Measurements from ENCODE around the gene KLHL3.

Gene KLHL3

GRCh38 chr5:137621861-137622823, 113.7 kb downstream of the KLHL3 start:
- Histone ChIP-seq H3K9me3 (ENCODE audit: control insufficient read depth, low read length) (no peaks in the 10 kb centered on the region), H3K27me3 (ENCODE audit: control insufficient read depth, insufficient read depth, low read length) (no peaks in the 10 kb centered on the region), H3K9ac (ENCODE audit: low read length) (no peak overlapping the region), H3K36me3 (ENCODE audit: control insufficient read depth, insufficient read depth, low read length) (no peaks in the 10 kb centered on the region), H3K4me3 (ENCODE audit: low read length) (no peak overlapping the region), H3K4me1 (ENCODE audit: control insufficient read depth, insufficient read depth, low read length) (no peaks in the 10 kb centered on the region)

GRCh38 chr5:137621306-137621705, 114.6 kb downstream of the KLHL3 start:
- no peak overlapping the region for H3K9ac ChIP-seq (ENCODE audit: low read length)

GRCh38 chr5:137619191-137619870, 116.6 kb downstream of the KLHL3 start:
- Histone ChIP-seq H3K4me1 (ENCODE audit: control insufficient read depth, insufficient read depth, low read length) (no peaks in the 10 kb centered on the region), H3K9ac (ENCODE audit: low read length) (no peak overlapping the region), H3K9me3 (ENCODE audit: control insufficient read depth, low read length) (no peaks in the 10 kb centered on the region), H3K4me3 (ENCODE audit: low read length) (no peak overlapping the region), H3K36me3 (ENCODE audit: control insufficient read depth, insufficient read depth, low read length) (no peaks in the 10 kb centered on the region), H3K27me3 (ENCODE audit: control insufficient read depth, insufficient read depth, low read length) (no peaks in the 10 kb centered on the region)

More at GRCh38 chr5:137621306-137621705, 114.6 kb downstream of the KLHL3 start:
- H3K4me3 ChIP-seq (ENCODE audit: low read length) = no peak overlapping the region
- no peaks in the 10 kb centered on the region for H3K4me1 ChIP-seq (ENCODE audit: control insufficient read depth, insufficient read depth, low read length)
- H3K36me3 ChIP-seq (ENCODE audit: control insufficient read depth, insufficient read depth, low read length) = no peaks in the 10 kb centered on the region
- H3K27me3 ChIP-seq (ENCODE audit: control insufficient read depth, insufficient read depth, low read length) = no peaks in the 10 kb centered on the region
- no peaks in the 10 kb centered on the region for H3K9me3 ChIP-seq (ENCODE audit: control insufficient read depth, low read length)

GRCh38 chr5:137618476-137618875, 117.4 kb downstream of the KLHL3 start:
- H3K4me3 ChIP-seq (ENCODE audit: low read length) = no peak overlapping the region
- no peaks in the 10 kb centered on the region for H3K36me3 ChIP-seq (ENCODE audit: control insufficient read depth, insufficient read depth, low read length)
- no peaks in the 10 kb centered on the region for H3K27me3 ChIP-seq (ENCODE audit: control insufficient read depth, insufficient read depth, low read length)
- no peak overlapping the region for H3K9ac ChIP-seq (ENCODE audit: low read length)
- H3K4me1 ChIP-seq (ENCODE audit: control insufficient read depth, insufficient read depth, low read length) = no peaks in the 10 kb centered on the region
- no peaks in the 10 kb centered on the region for H3K9me3 ChIP-seq (ENCODE audit: control insufficient read depth, low read length)

GRCh38 chr5:137617528-137618205, 118.2 kb downstream of the KLHL3 start:
- no peaks in the 10 kb centered on the region for H3K36me3 ChIP-seq (ENCODE audit: control insufficient read depth, insufficient read depth, low read length)
- H3K9me3 ChIP-seq (ENCODE audit: control insufficient read depth, low read length) = no peaks in the 10 kb centered on the region
- H3K9ac ChIP-seq (ENCODE audit: low read length) = no peak overlapping the region
- H3K4me1 ChIP-seq (ENCODE audit: control insufficient read depth, insufficient read depth, low read length) = no peaks in the 10 kb centered on the region
- H3K27me3 ChIP-seq (ENCODE audit: control insufficient read depth, insufficient read depth, low read length) = no peaks in the 10 kb centered on the region
- no peak overlapping the region for H3K4me3 ChIP-seq (ENCODE audit: low read length)

GRCh38 chr5:137616046-137616445, 119.8 kb downstream of the KLHL3 start:
- Histone ChIP-seq H3K27me3 (ENCODE audit: control insufficient read depth, insufficient read depth, low read length) (no peaks in the 10 kb centered on the region), H3K36me3 (ENCODE audit: control insufficient read depth, insufficient read depth, low read length) (no peaks in the 10 kb centered on the region), H3K9ac (ENCODE audit: low read length) (no peak overlapping the region), H3K4me3 (ENCODE audit: low read length) (no peak overlapping the region), H3K4me1 (ENCODE audit: control insufficient read depth, insufficient read depth, low read length) (no peaks in the 10 kb centered on the region), H3K9me3 (ENCODE audit: control insufficient read depth, low read length) (no peaks in the 10 kb centered on the region)

GRCh38 chr5:137615171-137615775, 120.6 kb downstream of the KLHL3 start:
- no peaks in the 10 kb centered on the region for H3K4me1 ChIP-seq (ENCODE audit: control insufficient read depth, insufficient read depth, low read length)
- no peaks in the 10 kb centered on the region for H3K27me3 ChIP-seq (ENCODE audit: control insufficient read depth, insufficient read depth, low read length)
- H3K9me3 ChIP-seq (ENCODE audit: control insufficient read depth, low read length) = no peaks in the 10 kb centered on the region
- no peaks in the 10 kb centered on the region for H3K36me3 ChIP-seq (ENCODE audit: control insufficient read depth, insufficient read depth, low read length)
- H3K4me3 ChIP-seq (ENCODE audit: low read length) = no peak overlapping the region
- no peak overlapping the region for H3K9ac ChIP-seq (ENCODE audit: low read length)

GRCh38 chr5:137613554-137614265, 122.2 kb downstream of the KLHL3 start:
- Histone ChIP-seq H3K27me3 (ENCODE audit: control insufficient read depth, insufficient read depth, low read length) (no peaks in the 10 kb centered on the region), H3K9ac (ENCODE audit: low read length) (no peak overlapping the region), H3K9me3 (ENCODE audit: control insufficient read depth, low read length) (no peaks in the 10 kb centered on the region), H3K36me3 (ENCODE audit: control insufficient read depth, insufficient read depth, low read length) (no peaks in the 10 kb centered on the region), H3K4me1 (ENCODE audit: control insufficient read depth, insufficient read depth, low read length) (no peaks in the 10 kb centered on the region), H3K4me3 (ENCODE audit: low read length) (no peak overlapping the region)

GRCh38 chr5:137612576-137612975, 123.3 kb downstream of the KLHL3 start:
- Histone ChIP-seq H3K4me1 (ENCODE audit: control insufficient read depth, insufficient read depth, low read length) (no peaks in the 10 kb centered on the region), H3K9ac (ENCODE audit: low read length) (no peak overlapping the region), H3K27me3 (ENCODE audit: control insufficient read depth, insufficient read depth, low read length) (no peaks in the 10 kb centered on the region), H3K36me3 (ENCODE audit: control insufficient read depth, insufficient read depth, low read length) (no peaks in the 10 kb centered on the region), H3K9me3 (ENCODE audit: control insufficient read depth, low read length) (no peaks in the 10 kb centered on the region), H3K4me3 (ENCODE audit: low read length) (no peak overlapping the region)

- H3K4me1 ChIP-seq (ENCODE audit: control insufficient read depth, insufficient read depth, low read length) = no peaks in the 10 kb centered on the region
- no peak overlapping the region for H3K4me3 ChIP-seq (ENCODE audit: low read length)
- H3K9ac ChIP-seq (ENCODE audit: low read length) = no peak overlapping the region
- no peaks in the 10 kb centered on the region for H3K36me3 ChIP-seq (ENCODE audit: control insufficient read depth, insufficient read depth, low read length)
- H3K9me3 ChIP-seq (ENCODE audit: control insufficient read depth, low read length) = no peaks in the 10 kb centered on the region
- H3K27me3 ChIP-seq (ENCODE audit: control insufficient read depth, insufficient read depth, low read length) = no peaks in the 10 kb centered on the region
These were observed 124.0 kb downstream of the KLHL3 start for GRCh38 chr5:137611794-137612435.

- Histone ChIP-seq H3K4me3 (ENCODE audit: low read length) (no peak overlapping the region), H3K9ac (ENCODE audit: low read length) (no peak overlapping the region), H3K4me1 (ENCODE audit: control insufficient read depth, insufficient read depth, low read length) (no peaks in the 10 kb centered on the region), H3K36me3 (ENCODE audit: control insufficient read depth, insufficient read depth, low read length) (no peaks in the 10 kb centered on the region), H3K9me3 (ENCODE audit: control insufficient read depth, low read length) (no peaks in the 10 kb centered on the region), H3K27me3 (ENCODE audit: control insufficient read depth, insufficient read depth, low read length) (no peaks in the 10 kb centered on the region)
These were observed 124.8 kb downstream of the KLHL3 start for GRCh38 chr5:137611011-137611580.
